OCI-LY7 (cell line): ENCODE measurements around the gene XRCC5. TPM values are rescaled to one million over a fixed set of nuclear protein-coding genes. Genes with fewer than 3 reads are reported as not detected.

ENCODE experiments used
- BruUV-seq: library from RNA; stranded (reverse); fragments of 400-500 nt; replicated peaks from 2 replicates; lab custom pipeline; 2021; lab: Mats Ljungman, UMichigan
- CTCF ChIA-PET: fragments of 300-600 bp; sonication (Branson Sonifier 250); formaldehyde crosslinking; loops from one replicate; lab custom pipeline; 2022; ENCODE audit warnings: antibody characterized with exemption; ENCODE audit not compliant: unreplicated experiment; lab: Charles Lee
- POLR2A ChIA-PET: fragments of 300-600 bp; sonication (Branson Sonifier 250); formaldehyde crosslinking; loops from one replicate; lab custom pipeline; 2022; ENCODE audit warnings: antibody characterized with exemption; lab: Charles Lee
- DNase-seq: peaks from one replicate; pipeline ENCODE4 v3.0.0-alpha.2; 2015; ENCODE audit warnings: low spot score
- H2AFZ ChIP-seq: fragments of 200-600 bp; sonication (generic), shearing (Covaris generic); 2 replicates; pipeline ENCODE4 v1.6.1; 2014; ENCODE audit warnings: mild to moderate bottlenecking, antibody characterized with exemption, low read length, moderate library complexity
- H3K27ac ChIP-seq: fragments of 200-600 bp; sonication (generic); 2 replicates; pipeline ENCODE4 v1.5.1; 2014; ENCODE audit warnings: mixed run types, low read depth, mild to moderate bottlenecking, moderate library complexity, low read length, inconsistent platforms; ENCODE audit not compliant: poor library complexity, severe bottlenecking
- H3K36me3 ChIP-seq: fragments of 200-600 bp; sonication (generic); 2 replicates; pipeline ENCODE4 v1.6.1; 2014; ENCODE audit warnings: mild to moderate bottlenecking, antibody characterized with exemption, low read length, moderate library complexity, mixed read lengths; ENCODE audit not compliant: insufficient read depth
- H3K4me1 ChIP-seq: fragments of 200-600 bp; sonication (generic); 2 replicates; pipeline ENCODE4 v1.5.1; 2014; ENCODE audit warnings: mild to moderate bottlenecking, low read length; ENCODE audit not compliant: insufficient read depth, poor library complexity, severe bottlenecking
- H3K4me2 ChIP-seq: fragments of 200-600 bp; sonication (generic); 2 replicates; pipeline ENCODE4 v1.6.1; 2014; ENCODE audit warnings: mild to moderate bottlenecking, low read length
- H3K4me3 ChIP-seq: fragments of 200-600 bp; sonication (generic); 2 replicates; pipeline ENCODE4 v1.5.1; 2014; ENCODE audit warnings: mild to moderate bottlenecking, low read depth, low read length; ENCODE audit not compliant: poor library complexity, severe bottlenecking
- H3K79me2 ChIP-seq: fragments of 200-600 bp; sonication (generic); 2 replicates; pipeline ENCODE4 v1.6.1; 2016; ENCODE audit warnings: low read depth, mild to moderate bottlenecking, low read length, moderate library complexity, mixed read lengths; ENCODE audit not compliant: insufficient read depth
- H3K9me2 ChIP-seq: fragments of 200-600 bp; sonication (generic); 2 replicates; pipeline ENCODE4 v1.6.1; 2016; ENCODE audit warnings: mild to moderate bottlenecking, low read length, mixed read lengths; ENCODE audit not compliant: insufficient read depth
- H3K9me3 ChIP-seq: fragments of 200-600 bp; sonication (generic); 2 replicates; pipeline ENCODE4 v1.6.1; 2014; ENCODE audit warnings: mild to moderate bottlenecking, mixed run types, low read length, mixed read lengths
- H4K20me1 ChIP-seq: fragments of 200-600 bp; sonication (generic); 2 replicates; pipeline ENCODE4 v1.6.1; 2014; ENCODE audit warnings: mild to moderate bottlenecking, antibody characterized with exemption, low read length, moderate library complexity, mixed read lengths; ENCODE audit not compliant: insufficient read depth
- CTCF ChIP-seq: fragments of 200-600 bp; sonication (generic); conservative IDR thresholded peaks from 2 replicates; pipeline ENCODE4 v1.5.1; 2014; ENCODE audit warnings: mild to moderate bottlenecking, antibody characterized with exemption, low read length, moderate library complexity, mixed read lengths
- EZH2phosphoT487 ChIP-seq: fragments of 200-600 bp; sonication (generic); IDR thresholded peaks from 2 replicates; pipeline ENCODE4 v1.6.1; 2018; ENCODE audit warnings: low read depth, borderline replicate concordance, mild to moderate bottlenecking, mixed run types, antibody characterized with exemption, low read length, moderate library complexity, mixed read lengths
- intact Hi-C: fragments of 100-400 bp; cut with micrococcal nuclease; formaldehyde crosslinking; loops from one replicate; pipeline ENCODE4 v1.10.0; 2022; ENCODE audit not compliant: unreplicated experiment
- total RNA-seq, 2 experiments: library from RNA; depleted of rRNA in 1 of 2; stranded (reverse); fragments of >200 nt in 1 of 2; shearing (Covaris generic) in 1 of 2; gene quantifications; 2 replicates each; pipeline ENCODE4 v1.2.3, GENCODE V29; 2014 to 2022

Gene XRCC5
- total RNA-seq, 2 experiments from 2014 or later, result 174 to 344 TPM

GRCh38 chr2:216164576-216164975, 55.4 kb downstream of the XRCC5 start:
- BruUV-seq, result TSS peak; percentile 5
- no peaks in the 10 kb centered on the region; the same call in none of the 2 replicates for H3K79me2 ChIP-seq
- no peak overlapping the region for H3K27ac ChIP-seq
- intact Hi-C loops, result no loop called here
- POLR2A ChIA-PET, result interaction anchor here (1.2 to 2.3 kb wide), 3 partner anchors 16 to 24 kb away, joined by 3 to 9 read pairs (median 4); no protein-coding TSS in a partner anchor
- CTCF ChIA-PET, result no interaction called here
- no peak overlapping the region for H3K4me2 ChIP-seq
- no peak for DNase-seq
- TF ChIP-seq CTCF (no peak), EZH2phosphoT487 (no peak)
- no peaks in the 10 kb centered on the region for H3K9me2 ChIP-seq
- H4K20me1 ChIP-seq, result no peaks in the 10 kb centered on the region; the same call in 1 of the 2 replicates
- H3K4me1 ChIP-seq, result no peaks in the 10 kb centered on the region
- peaks cover 99% of the 10 kb centered on the region for H3K36me3 ChIP-seq
- H3K4me3 ChIP-seq, result no peak overlapping the region
- no peaks in the 10 kb centered on the region for H3K9me3 ChIP-seq
- H2AFZ ChIP-seq, result no peak overlapping the region

- Histone ChIP-seq H3K4me1 (no peaks in the 10 kb centered on the region), H3K79me2 (no peaks in the 10 kb centered on the region; the same call in none of the 2 replicates), H4K20me1 (no peaks in the 10 kb centered on the region; the same call in 1 of the 2 replicates), H3K4me3 (no peak overlapping the region), H3K36me3 (peaks cover 100% of the 10 kb centered on the region), H3K9me2 (no peaks in the 10 kb centered on the region), H3K4me2 (no peak overlapping the region), H3K9me3 (no peaks in the 10 kb centered on the region), H2AFZ (no peak overlapping the region), H3K27ac (no peak overlapping the region)
- ChIA-PET POLR2A (interaction anchor here (1.5 to 2.3 kb wide), 4 partner anchors 11 to 25 kb away, joined by 4 to 8 read pairs (median 6); no protein-coding TSS in a partner anchor), CTCF (no interaction called here)
- no peak for TF ChIP-seq EZH2phosphoT487
- BruUV-seq, result no TSS peak
- intact Hi-C loops, result no loop called here
- no peak for DNase-seq
These were observed 56.6 kb downstream of the XRCC5 start for GRCh38 chr2:216165711-216166110.

- no TSS peak for BruUV-seq
- H4K20me1 ChIP-seq, result 0 out of 2 replicates have a peak, but pooled peaks cover 6% of the 10 kb centered on the region
- no peaks in the 10 kb centered on the region for H3K9me3 ChIP-seq
- no peak for TF ChIP-seq CTCF
- no peak for TF ChIP-seq EZH2phosphoT487
- ChIA-PET CTCF (no interaction called here), POLR2A (interaction anchor here (1.2 to 1.3 kb wide), 2 partner anchors 9 kb away, joined by 7 to 8 read pairs; no protein-coding TSS in a partner anchor)
- intact Hi-C loops, result no loop called here
- H3K4me3 ChIP-seq, result no peak overlapping the region
- DNase-seq, result no peak
- no peak overlapping the region for H2AFZ ChIP-seq
- peaks cover 100% of the 10 kb centered on the region for H3K36me3 ChIP-seq
- no peaks in the 10 kb centered on the region for H3K9me2 ChIP-seq
- H3K4me1 ChIP-seq, result no peaks in the 10 kb centered on the region
- H3K79me2 ChIP-seq, result peaks cover 14% of the 10 kb centered on the region; the same call in 1 of the 2 replicates
- no peak overlapping the region for H3K4me2 ChIP-seq
- no peak overlapping the region for H3K27ac ChIP-seq
These were observed 59.9 kb downstream of the XRCC5 start for GRCh38 chr2:216169087-216169486.
